GM19240 (cell line): ENCODE measurements around the gene CCR6.

Experiments
- DNase-seq: peaks from one replicate; pipeline ENCODE4 v3.0.0; 2011; ENCODE audit warnings: low spot score; ENCODE audit not compliant: insufficient read length

The CCR6 gene

DNA sequence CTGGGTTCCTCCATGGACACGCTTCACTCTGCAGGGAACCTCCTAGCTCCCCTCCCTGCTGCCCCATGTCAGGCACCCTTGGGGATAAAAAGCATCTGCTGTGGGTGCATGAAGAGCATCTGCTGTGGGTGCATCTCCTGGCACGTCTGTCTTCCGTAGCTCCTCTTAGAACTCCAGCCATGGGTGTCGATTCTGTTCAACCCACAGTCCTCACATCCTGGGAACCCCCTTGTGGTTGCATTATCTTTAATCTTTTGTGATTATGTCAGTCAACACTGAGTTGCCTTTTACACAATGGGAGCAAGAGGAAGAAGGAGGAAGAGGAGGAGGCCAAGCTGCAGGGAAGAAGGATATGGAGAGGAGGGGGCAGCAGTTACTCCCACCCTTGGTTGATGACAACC, 24.1 kb upstream of the CCR6 start:
- no peak for DNase-seq

DNA sequence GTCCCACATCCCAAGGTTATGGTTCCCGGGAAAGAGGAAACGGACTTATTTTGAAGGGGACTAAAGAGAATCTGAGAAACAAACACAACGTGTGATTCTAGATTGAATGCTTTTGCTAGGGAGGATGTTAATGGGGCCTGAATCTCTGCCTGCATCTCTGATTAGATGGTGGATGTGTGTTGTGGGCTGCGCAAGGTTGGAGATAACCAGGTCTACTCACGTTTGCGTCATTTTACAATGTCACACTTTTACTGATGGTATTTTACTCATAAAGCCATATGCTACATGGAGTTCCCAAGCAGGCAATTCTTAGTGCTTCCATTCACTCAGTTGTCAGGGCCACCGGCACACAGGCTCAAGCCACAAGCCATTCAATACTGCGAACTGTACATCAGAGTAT, 23.2 kb upstream of the CCR6 start:
- DNase-seq, result no peak

DNA sequence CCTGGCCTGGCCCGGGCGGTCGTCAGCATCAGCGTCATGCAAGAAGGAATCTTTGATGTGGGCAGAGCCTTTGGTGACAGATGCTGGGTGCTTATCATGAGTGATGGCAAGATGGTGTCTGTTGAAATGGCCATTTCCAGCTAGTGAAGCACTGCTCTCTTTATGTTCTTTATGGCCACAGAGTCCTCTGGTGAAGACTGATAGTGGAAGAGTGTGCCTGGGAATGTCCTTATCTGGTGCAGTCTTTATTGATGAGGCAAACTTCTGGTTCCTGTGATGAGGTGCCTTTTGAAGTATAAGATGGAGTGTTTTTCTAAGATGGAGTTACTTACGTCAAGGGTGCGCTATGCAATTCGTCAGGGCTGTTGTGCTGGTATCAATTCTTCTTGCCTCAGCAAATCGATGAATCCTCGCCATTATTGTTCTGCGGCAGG, 22.6 kb upstream of the CCR6 start:
- DNase-seq, result no peak

DNA sequence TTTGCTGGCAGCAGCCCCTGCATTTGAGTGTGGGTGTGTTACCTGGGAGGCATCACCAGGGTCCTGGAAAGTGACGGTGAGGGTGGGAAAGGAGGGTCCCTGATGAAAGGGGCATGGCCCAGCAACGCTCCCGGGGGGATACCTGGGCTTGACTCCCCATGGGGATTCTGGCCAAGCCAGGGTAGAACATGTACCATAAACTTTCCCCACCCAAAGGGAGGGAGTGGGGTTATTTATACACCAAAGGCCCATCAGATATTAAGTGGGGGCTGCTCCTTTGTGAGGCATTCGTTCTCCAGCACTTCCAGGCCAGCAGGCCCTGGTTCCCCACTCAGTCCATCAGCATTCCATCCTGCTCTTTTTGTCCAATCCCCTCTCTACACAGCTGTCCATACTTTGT, 20.6 kb upstream of the CCR6 start:
- DNase-seq, result no peak

DNA sequence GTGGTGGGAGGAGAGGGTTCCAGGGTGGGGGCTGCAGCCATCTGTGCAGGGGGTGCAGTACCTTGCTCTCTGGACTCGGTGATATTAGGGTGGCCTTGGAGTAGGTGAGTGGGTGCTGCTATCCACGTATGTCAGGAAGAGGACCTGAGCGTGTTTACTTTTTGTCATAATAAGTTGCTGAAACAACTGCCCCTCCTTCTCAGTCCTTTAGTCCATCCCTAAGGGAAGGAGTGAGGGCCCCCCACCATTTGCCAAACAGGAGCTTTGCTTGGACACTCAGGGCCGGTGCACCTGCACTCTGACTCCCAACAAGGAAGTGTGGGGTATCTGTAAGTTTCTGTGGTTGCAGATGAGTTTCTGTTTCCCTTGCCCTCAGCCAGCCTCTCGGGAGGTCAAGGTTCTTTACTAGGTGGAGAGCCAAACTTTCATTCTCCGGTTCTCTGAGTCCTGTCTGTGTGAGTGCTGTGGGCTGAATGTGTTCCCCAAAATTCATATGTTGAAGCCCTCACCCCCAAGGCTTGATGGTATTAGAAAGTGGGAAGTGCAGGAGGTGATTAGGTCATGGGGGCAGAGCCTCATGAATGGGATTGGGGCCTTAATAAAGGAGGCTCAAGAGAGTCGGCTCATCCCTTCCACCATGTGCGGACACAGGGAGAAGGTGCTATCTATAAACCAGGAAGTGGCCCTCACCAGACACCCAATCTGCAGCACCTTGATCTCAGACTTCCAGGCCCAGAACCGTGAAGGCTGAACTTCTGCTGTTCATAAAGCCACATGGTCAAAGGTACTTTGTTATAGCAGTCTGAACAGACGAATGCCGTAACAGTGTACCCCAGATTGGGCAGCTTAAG, 19.6 kb upstream of the CCR6 start:
- peak; percentile 82 for DNase-seq

DNA sequence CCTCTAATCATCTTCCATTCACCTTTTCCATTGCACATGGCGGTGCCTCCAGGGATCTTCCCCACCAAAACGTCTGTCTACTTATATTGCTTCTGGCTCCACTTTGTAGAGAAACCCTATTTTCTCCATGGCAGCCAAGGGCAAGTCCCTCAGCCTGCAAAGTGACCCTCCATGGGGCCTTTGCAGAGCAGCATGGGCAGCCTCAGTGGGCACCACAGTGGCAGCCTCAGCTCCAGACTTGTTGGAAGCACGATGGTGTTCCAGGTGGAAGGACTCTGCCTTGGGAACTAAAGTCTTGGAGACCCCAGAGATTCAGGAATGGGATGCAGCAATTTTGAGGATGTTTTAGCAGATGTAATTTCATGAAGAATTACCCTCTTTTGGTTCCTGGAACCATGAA, 18.5 kb upstream of the CCR6 start:
- DNase-seq, result no peak

DNA sequence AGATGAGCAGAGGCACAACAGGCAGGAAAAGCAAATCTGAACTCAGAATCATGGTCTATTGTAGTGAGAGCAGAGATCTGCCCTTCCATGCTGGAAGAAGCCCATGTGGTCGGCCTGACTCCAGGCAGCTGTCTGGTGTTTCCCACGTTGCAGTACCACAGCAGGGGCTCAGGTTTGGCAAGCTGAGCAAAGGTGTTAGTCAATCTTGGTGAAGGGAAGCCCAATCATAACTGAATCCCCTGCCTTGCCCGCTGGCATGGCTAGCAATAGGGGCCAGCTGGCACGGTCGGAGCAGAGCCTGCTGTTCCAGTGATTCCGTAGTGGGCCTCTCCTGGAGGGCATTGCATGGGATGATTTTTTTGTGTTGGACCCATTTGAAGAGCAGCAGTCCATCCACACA, 17.8 kb upstream of the CCR6 start:
- DNase-seq, result no peak

DNA sequence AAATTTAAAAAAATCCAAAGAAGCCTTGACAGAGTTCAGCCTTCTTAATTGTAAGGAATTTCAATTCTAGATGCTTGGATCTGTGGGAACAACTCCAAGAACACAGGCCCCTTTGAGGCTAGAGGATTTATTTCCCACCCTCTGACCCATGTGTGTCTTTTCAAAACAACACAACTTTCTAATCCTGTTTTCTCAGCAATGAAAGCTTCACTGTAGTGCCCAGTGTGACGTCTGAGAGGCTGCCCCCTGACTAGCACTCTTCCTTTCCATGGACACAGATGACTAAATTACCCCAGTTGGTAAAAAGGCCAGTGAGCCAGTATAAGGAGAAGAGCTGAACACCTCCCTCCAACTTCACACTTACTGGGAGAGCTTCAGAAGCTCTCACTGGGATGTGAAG, 16.5 kb upstream of the CCR6 start:
- no peak for DNase-seq

DNA sequence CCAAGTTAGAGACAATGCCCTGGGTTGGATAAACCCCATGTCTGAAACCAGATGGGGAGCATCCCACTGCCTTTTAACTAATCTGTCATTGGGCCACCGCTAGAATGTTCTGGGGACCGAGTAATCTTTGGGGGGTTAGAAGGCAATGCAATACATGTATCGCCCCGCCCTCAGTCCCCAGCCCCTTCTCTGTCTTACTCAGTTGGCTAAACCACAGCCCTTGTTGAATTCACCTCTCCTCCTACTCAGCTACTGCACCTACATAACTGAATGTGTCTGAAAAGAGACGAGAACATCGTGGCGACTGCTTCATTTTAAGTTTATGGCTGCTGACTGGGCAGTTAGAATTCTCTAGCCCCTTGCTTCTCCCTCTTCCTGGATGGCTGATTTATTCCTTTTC, 15.1 kb upstream of the CCR6 start:
- no peak for DNase-seq

DNA sequence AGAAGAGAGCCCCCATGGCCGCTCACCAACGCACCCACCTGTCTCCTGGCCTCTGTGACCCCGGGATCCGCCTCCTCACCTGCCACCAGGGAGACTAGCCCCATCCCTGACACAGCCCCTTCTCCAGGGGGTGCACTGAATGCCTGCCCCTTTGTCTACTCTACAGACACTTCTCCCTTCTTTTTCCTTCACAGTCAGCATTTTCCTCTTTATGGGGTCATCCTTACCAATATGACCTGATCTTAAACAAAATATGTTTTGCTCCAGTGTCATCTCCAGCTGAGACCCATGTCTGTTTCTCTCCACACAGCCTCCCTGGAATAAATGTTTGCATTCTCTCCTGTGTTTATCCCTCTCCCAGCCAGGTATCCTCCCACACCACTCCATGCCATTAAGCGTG, 14.6 kb upstream of the CCR6 start:
- DNase-seq, result no peak

DNA sequence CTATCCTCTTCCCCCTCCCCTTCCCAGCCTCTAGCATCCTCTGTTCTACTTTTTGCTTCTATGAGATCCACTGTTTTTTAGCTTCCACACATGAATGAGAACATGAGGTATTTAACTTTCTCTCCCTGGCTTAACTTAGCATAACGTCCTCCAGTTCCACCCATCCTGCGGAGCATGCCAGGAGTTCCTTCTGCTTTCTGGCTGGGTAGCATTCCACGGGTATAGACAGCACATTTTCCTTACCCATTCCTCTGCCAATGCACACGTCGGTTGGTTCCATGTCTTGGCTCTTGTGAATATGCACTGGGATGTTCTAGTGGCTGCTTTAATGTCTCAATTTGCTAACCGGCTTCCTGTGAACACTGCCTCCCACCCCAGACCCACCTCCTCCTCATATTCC, 13.2 kb upstream of the CCR6 start:
- DNase-seq, result no peak

DNA sequence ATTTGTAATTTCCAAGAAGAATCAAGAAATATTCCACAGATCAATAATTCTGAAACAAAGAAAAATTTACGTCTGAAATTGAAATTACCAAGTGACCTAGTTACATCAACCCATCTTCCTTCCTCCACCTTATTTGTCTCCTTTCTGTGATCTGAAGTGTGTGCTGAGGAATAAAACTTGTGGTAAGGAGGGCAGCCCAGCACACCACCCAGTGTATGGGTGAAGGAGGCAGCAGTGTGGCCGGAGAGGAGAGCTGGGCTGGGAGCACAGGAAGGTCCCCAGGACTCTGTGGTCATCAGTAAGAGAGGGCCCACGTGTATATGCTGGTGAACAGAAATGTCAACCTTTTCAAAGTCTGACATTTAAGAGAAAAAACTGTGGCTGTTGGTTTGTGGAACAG, 11.3 kb upstream of the CCR6 start:
- no peak for DNase-seq

DNA sequence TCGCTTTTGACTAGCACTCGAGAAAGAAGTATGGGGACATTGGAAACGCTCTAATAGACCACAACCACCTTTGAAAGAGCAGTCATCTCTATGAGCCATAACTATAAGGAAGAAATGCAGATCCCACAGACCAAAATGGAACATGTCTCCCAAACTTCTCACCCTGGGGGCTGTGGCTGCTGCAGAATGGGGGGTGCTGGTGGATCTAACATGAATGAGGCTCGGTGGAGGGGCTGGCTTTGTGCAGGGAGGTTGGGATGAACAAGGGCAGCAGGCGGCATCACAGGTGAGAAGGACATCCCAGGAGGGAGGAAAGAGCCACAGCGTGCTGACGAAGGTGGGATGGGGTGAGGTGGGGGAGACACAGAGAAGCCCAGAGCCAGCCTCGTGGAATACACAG, 10.5 kb upstream of the CCR6 start:
- DNase-seq, result no peak

DNA sequence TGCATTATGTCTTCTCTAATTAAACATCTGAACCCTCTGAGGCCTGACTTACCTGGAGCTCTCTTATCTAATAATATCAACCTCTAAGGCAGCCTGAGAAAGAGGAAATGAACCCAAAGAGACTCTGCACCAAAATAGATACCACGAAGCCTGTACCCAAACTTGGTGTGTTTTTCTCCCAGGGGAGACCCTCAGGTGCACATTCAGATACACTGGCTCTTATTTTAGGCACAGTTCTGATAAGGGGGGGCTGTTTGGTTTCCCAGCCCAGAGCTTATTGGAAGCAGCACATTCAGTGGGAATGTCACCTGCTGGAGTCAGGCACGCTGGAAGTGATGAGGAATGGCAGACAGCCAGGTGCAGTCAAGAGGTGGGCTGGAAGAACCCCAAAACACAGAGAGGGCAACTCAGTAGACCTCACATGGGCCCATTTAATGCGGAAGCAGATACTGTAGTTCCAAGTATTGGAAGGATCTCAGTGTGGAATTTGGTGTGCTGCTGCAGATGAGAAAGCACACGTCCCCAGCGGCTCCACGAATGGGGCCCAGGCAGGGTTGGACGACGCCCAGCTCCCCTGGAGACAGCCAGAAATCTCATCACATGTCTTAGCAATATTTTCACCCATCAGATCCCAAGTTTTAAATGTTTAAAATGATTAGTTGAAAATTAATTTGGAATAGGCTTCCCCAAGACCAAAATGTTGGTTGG, 9.7 kb upstream of the CCR6 start:
- DNase-seq, result no peak

DNA sequence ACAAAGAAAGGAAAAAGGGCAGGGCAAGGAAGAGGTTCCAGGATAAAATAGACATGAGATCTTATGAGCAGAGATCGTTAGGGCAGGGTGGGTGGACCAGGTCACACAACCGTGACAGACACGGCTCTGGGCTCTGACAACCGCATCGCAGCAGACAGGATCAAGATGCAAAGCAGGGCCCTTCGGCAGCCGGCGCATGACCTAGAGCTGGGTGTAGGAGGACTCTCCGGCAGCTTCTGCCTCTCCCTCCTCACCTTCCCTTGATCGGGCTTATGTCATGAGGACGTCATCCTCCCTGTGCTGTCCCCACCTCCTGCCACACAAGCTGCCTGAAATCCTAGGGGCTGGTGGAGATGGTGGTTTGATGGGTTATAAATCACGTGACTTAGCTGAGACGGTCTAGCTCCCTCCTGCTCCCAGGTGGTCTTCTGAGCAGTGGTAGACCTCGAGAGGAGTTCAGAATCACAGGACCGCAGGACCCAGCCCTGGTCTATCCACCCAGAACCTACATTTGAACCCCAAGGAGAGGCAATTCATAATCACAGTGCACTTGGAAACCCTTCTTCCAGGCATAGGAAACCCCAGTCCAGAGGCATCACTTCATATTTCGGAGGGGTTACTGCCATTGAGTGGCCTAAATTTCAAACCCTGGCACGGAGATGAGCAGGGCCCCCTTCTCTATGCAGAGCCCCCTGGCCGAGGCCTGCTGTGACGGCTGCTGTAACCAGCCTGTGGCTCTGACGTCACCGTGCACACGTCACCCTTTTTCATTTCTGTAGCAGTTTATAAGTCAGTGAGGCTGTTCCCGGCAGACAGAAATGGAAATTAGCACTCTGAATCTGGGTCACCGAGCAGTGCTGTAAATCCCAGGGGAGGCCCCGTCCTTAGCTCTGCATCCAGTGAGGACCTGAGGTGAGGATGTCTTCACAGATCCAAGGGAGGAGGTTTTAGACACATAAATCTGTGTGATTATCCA, 8.7 kb upstream of the CCR6 start:
- DNase-seq, result peak; percentile 94

DNA sequence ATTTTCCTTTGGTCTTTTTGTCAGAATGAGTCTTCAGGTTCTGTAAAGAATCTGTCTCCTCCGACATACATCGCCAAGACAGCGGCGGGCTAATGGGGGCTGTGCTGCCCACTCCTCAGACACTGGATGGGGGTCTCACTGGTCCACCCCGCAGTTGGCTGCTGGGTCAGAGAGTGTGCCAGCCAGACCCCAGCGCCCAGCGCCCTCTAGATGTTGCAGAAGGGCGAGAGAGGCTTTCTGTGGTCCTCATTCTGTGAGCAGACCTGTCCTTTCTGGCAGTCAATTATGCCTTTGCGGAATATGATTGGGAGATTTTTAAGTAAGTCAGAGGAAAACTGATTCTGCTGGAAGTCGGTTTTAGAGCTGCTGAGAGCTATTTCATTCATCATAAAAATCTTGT, 7.8 kb upstream of the CCR6 start:
- DNase-seq, result no peak

DNA sequence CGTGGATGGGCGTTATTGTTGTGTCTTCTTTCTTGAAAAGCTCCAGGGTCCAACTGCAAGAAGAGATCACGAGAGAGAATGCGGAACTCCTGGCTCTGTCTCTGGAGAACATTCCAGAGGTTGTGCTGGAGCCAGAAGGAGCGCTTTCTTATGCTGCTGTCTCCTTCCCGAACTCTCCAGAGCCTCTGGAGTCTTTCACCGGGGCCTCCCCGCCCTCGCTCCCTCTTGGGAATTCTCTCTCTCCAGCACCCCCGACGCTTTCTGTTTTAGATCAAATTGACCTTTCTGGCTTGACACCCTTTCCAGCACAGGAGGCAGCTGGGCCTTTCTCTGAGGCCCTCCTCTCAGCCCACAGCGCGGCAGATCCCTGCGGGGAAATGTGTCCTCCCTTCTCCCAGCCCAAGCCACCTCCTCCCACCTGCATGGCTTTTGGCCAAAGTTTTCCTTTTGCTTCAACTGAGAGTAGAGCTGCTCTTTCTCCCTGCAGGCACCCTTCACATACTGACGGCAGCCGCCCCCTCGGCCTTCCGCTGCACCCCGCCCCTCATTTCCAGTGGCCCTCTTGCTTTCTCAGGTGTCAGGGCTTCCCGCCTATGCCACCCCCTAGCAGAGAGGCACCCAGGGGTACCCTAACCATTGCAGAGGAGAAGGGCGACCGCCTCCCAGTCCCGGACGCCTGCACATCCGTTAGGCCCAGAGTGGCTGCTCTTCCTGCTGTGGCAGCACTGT, 6.6 kb upstream of the CCR6 start:
- DNase-seq, result no peak

DNA sequence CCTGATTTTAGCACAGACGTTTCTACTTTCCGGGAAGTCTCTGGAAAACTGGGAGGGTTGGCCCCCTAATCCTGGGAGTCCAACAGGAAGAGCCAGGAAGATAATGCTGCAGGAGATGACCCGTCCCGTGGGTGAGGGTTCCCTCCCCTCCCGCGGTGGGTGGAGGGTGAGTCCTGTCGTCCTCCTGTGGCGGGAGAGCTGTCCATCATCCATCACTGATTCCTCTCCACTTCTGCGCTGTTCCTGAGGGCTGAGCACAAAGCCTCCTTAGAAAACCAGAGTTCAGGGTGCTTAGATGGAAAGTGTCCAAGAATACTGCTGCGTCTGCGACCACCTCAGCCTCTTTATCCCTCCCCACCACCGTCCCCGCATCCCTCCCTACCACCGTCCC, 6.1 kb upstream of the CCR6 start:
- DNase-seq, result no peak

DNA sequence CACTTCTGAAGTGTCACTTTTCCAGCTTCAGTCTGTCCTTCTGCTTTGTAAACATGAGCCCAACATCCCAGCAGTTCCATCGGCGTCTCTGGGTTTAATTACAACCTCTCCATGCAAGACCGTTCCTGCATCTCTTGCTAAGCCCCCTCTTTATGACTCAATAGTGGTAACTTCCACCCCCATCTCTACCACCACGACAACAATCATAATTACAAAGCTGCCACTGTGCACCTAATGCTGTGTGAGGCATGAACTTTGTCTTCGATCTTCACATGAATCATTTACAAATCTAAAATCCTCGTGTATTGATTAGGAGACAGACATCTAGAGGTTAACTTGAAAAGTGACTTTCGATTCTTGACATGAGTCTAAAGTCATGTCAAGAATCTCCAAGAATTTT, 4.9 kb upstream of the CCR6 start:
- DNase-seq, result no peak

DNA sequence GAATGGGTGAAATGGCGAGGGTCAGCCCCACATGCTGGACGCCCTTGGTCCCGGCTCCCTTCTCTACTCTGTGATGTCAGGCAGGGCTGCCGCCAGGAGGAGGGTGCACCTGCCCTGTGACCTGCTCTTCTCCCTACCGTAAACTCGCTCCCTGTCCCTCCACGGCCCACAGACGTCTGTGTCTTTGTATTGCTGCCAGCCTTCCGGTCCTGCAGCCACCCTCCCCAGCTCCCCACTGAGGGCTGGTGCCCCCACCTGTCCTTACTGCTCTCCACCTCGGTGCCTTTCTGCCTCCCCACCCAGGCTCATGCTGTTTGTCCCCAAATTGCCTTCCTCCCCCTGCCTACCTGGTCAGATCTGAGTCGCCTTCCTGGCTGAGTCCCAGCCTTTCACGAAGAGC, 4.1 kb upstream of the CCR6 start:
- DNase-seq, result no peak
